ENCODE measurements around the gene ZNF408. TPM values are rescaled to one million over a fixed set of nuclear protein-coding genes. Genes with fewer than 3 reads are reported as not detected.

Gene ZNF408
- total and polyA plus RNA-seq, 2 of the 13 experiments (the other 11 are each of a cell fraction or from before 2014, with no cell fraction given) = 11.2 to 12.5 TPM

- in situ Hi-C loops (cut with HindIII; ENCODE audit: extremely low pct_ligation_motif_present, low pct_unique_long_range_greater_than_20kb) = no loop called here
- POLR2A ChIA-PET = interaction anchor here (1.2 to 1.9 kb wide), 4 partner anchors 11 to 55 kb away, joined by 3 to 5 read pairs (median 4); partner anchors contain the start of genes ARHGAP1 and ZNF408
- TF ChIP-seq ZNF543 (CRISPR knock-in tag; IDR thresholded peaks at IDR 0.05) (no peak), POLR2A (IDR thresholded peaks at IDR 0.05; ENCODE audit: insufficient read depth in 1 of 2, low read depth in 2 of 2, low read length in 2 of 2) (peak in 1 of 2 experiments; percentile 63; a peak in 2 of 4 replicates), IKZF1 (IDR thresholded peaks at IDR 0.05) (no peak), SIN3A (IDR thresholded peaks at IDR 0.05; ENCODE audit: borderline replicate concordance, low read depth, low read length) (0 out of 2 replicates have a peak, but pooled peaks have one; percentile 1), TSC22D2 (CRISPR knock-in tag; IDR thresholded peaks at IDR 0.05; ENCODE audit: borderline replicate concordance) (no peak), NFE2 (CRISPR knock-in tag; IDR thresholded peaks at IDR 0.05) (no peak), ZNF432 (CRISPR knock-in tag; IDR thresholded peaks at IDR 0.05; ENCODE audit: borderline replicate concordance) (no peak), POLR2G (IDR thresholded peaks at IDR 0.05; ENCODE audit: low read depth, low read length) (peak; percentile 48), ZFP36L2 (CRISPR knock-in tag; IDR thresholded peaks at IDR 0.05) (no peak), ZNF337 (CRISPR knock-in tag; IDR thresholded peaks at IDR 0.05; ENCODE audit: borderline replicate concordance, low read depth) (no peak), ZNF441 (CRISPR knock-in tag; IDR thresholded peaks at IDR 0.05; ENCODE audit: borderline replicate concordance) (no peak), ZNF564 (CRISPR knock-in tag; IDR thresholded peaks at IDR 0.05) (no peak), MBD4 (IDR thresholded peaks at IDR 0.05; ENCODE audit: borderline replicate concordance, low read length) (no peak), SIX4 (CRISPR knock-in tag; IDR thresholded peaks at IDR 0.05) (no peak), KDM5A (IDR thresholded peaks at IDR 0.05; ENCODE audit: borderline replicate concordance, low read length) (no peak), FLYWCH1 (CRISPR knock-in tag; IDR thresholded peaks at IDR 0.05) (no peak), NONO (IDR thresholded peaks at IDR 0.05) (no peak), NONO (CRISPR knock-in tag; conservative IDR thresholded peaks at IDR 0.05) (0 out of 2 replicates have a peak, but pooled peaks have one; percentile 29), NFKB2 (CRISPR knock-in tag; IDR thresholded peaks at IDR 0.05; ENCODE audit: borderline replicate concordance) (no peak), ZBTB7B (CRISPR knock-in tag; IDR thresholded peaks at IDR 0.05) (no peak)
- TF ChIP-seq, protein P1, sequence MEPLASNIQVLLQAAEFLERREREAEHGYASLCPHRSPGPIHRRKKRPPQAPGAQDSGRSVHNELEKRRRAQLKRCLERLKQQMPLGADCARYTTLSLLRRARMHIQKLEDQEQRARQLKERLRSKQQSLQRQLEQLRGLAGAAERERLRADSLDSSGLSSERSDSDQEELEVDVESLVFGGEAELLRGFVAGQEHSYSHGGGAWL (CRISPR knock-in tag; IDR thresholded peaks at IDR 0.05) = no peak
- TF ChIP-seq, protein P2, sequence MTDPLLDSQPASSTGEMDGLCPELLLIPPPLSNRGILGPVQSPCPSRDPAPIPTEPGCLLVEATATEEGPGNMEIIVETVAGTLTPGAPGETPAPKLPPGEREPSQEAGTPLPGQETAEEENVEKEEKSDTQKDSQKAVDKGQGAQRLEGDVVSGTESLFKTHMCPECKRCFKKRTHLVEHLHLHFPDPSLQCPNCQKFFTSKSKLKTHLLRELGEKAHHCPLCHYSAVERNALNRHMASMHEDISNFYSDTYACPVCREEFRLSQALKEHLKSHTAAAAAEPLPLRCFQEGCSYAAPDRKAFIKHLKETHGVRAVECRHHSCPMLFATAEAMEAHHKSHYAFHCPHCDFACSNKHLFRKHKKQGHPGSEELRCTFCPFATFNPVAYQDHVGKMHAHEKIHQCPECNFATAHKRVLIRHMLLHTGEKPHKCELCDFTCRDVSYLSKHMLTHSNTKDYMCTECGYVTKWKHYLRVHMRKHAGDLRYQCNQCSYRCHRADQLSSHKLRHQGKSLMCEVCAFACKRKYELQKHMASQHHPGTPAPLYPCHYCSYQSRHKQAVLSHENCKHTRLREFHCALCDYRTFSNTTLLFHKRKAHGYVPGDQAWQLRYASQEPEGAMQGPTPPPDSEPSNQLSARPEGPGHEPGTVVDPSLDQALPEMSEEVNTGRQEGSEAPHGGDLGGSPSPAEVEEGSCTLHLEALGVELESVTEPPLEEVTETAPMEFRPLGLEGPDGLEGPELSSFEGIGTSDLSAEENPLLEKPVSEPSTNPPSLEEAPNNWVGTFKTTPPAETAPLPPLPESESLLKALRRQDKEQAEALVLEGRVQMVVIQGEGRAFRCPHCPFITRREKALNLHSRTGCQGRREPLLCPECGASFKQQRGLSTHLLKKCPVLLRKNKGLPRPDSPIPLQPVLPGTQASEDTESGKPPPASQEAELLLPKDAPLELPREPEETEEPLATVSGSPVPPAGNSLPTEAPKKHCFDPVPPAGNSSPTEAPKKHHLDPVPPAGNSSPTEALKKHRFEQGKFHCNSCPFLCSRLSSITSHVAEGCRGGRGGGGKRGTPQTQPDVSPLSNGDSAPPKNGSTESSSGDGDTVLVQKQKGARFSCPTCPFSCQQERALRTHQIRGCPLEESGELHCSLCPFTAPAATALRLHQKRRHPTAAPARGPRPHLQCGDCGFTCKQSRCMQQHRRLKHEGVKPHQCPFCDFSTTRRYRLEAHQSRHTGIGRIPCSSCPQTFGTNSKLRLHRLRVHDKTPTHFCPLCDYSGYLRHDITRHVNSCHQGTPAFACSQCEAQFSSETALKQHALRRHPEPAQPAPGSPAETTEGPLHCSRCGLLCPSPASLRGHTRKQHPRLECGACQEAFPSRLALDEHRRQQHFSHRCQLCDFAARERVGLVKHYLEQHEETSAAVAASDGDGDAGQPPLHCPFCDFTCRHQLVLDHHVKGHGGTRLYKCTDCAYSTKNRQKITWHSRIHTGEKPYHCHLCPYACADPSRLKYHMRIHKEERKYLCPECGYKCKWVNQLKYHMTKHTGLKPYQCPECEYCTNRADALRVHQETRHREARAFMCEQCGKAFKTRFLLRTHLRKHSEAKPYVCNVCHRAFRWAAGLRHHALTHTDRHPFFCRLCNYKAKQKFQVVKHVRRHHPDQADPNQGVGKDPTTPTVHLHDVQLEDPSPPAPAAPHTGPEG (CRISPR knock-in tag; IDR thresholded peaks at IDR 0.05) = no peak
Measured at GRCh38 chr11:46745995-46746394, 45.2 kb downstream of the ZNF408 start.

More at GRCh38 chr11:46745995-46746394, 45.2 kb downstream of the ZNF408 start:
- Histone ChIP-seq H3K4me2 (ENCODE audit: low read depth, low read length) (no peak overlapping the region), H3K4me1 (ENCODE audit: insufficient read depth, low read length) (peaks cover 12% of the 10 kb centered on the region), H3K27ac (ENCODE audit: extremely low read length, insufficient read depth, low read length) (no peak overlapping the region), H3K79me2 (ENCODE audit: insufficient read depth, low read length) (no peaks in the 10 kb centered on the region), H3K9me3 (ENCODE audit: low read length) (no peaks in the 10 kb centered on the region), H4K20me1 (ENCODE audit: insufficient read depth, low read length) (peaks cover 7% of the 10 kb centered on the region), H2AFZ (ENCODE audit: low read length) (no peak overlapping the region), H3K9ac (ENCODE audit: insufficient read depth, low read depth, low read length) (no peak overlapping the region), H3K36me3 (replicated peaks in 1 of 2; ENCODE audit: control insufficient read depth in 1 of 2, insufficient read depth in 2 of 2, low read length in 2 of 2) (peaks cover 27 to 60% of the 10 kb centered on the region in 2 experiments), H3K27me3 (ENCODE audit: control insufficient read depth in 1 of 2, insufficient read depth in 2 of 2, low read length in 2 of 2) (no peaks in the 10 kb centered on the region), H3K4me3 (replicated peaks in 1 of 3; ENCODE audit: insufficient read depth in 1 of 3, low read depth in 2 of 3, low read length in 3 of 3) (no peak overlapping the region)
- DNase-seq (ENCODE audit: low spot score) = no peak
- intact Hi-C loops (cut with micrococcal nuclease; ENCODE audit: unreplicated experiment) = no loop called here
- BruUV-seq (replicated peaks) = no TSS peak
- CTCF ChIA-PET (ENCODE audit: low intra/inter-chr PET ratio, low total read pairs) = no interaction called here
- ATAC-seq = peak; percentile 0; the same call in 1 of the 3 replicates
- FAIRE-seq = no peak
- WGBS (ENCODE audit: low lambda C conversion rate) = 93% methylated on average over 3 of the region's 3 CpGs
